ENCODE measurements around the gene POU2F1.

Gene POU2F1

DNA sequence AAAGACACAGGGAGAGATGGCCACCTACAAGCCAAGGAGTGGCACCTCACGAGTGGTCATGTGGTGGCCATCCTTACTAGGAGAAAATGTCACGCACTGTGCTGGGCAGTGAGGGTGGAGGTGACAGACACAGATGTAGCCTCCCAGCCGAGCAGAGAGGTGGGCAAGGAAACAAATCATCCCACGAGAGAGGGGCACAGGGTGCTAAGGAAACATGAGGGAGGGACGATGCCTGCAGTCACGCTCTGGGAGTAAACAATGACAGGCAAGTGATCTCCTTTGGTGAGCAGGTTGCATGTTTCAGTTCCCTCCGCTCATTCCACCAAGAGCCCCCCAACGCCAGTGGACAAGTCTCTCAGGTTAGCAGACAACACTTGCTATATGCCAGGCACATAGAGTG is 231.8 kb downstream of the POU2F1 start:
- FAIRE-seq: no peak

GRCh38 chr1:167453123-167453522 is 232.4 kb downstream of the POU2F1 start:
- FAIRE-seq: no peak

- FAIRE-seq: no peak
Observed at GRCh38 chr1:167454304-167454893, 233.7 kb downstream of the POU2F1 start.

GRCh38 chr1:167454894-167455785 is 234.5 kb downstream of the POU2F1 start:
- FAIRE-seq: no peak

- no peak for FAIRE-seq
Observed at GRCh38 chr1:167455786-167456446, 235.2 kb downstream of the POU2F1 start.

DNA sequence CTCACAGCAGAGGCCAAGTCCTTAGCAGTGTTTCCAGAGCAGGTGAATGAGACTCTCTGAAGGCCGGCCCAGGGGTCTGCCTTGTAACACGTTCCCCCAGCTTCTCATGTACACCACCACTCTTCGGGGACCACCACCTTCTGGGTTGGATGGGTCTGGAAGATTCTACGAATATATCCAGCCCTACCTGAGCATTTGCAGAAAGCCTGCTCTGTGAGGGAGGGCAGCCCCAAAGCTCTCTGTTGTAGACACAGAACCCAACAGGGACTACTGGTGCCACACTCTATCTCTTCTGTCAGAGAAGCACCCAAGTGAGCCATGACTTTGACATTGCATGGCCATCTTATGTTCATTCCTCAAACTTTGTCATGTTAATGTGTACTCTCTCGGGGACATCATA is 235.8 kb downstream of the POU2F1 start:
- FAIRE-seq: no peak

- FAIRE-seq: no peak
Observed at GRCh38 chr1:167456926-167457325, 236.2 kb downstream of the POU2F1 start.

DNA sequence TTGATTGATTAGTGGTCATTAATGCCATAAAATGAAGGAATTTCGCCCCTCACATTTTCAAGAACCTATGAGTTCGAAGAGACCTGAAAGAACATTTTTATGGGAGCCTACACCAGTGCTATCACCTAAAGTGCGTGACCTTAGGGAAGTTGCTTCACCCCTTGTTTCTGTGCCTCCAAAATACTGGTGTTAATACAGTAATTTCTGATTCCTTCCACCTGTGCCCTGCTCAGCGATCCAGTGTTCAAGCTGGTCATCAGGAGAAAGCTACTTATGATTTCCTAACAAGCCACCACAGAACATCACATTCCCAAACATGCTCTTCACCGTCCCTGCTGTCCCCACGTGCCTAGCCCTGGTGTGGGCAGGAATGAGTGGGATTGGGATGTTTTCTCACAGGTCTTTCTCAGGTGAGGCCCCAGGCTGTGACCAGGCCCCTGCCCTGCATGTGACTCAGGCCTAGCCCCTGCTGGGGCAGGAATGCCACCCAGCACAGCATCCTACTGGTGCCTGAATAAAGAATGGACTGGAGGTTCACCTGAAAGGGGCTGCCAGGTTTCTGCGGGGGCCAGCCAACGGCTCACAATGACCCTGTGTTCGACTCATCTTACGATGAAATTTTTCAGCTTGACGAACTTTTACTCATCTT is 237.4 kb downstream of the POU2F1 start:
- FAIRE-seq: no peak

DNA sequence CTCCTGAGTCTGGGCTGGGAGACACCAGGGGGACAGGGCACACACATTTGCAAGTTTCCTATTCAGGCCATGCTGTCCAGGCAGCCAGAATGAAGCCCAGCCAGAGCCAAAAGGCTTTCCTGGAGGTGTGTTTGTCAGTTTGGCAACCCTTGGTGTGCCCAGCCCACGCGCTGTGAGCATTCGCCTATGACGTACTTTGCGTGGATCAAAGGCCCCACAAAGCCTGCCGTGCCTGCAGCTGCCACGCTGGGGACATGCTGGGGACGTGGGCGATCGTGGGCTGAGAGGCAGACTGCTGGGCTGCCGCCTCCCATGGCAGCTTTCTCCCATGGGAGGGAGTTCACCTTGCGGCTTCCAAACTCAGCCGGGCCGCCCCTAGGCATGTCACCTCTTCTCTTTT is 240.2 kb downstream of the POU2F1 start:
- FAIRE-seq: no peak

DNA sequence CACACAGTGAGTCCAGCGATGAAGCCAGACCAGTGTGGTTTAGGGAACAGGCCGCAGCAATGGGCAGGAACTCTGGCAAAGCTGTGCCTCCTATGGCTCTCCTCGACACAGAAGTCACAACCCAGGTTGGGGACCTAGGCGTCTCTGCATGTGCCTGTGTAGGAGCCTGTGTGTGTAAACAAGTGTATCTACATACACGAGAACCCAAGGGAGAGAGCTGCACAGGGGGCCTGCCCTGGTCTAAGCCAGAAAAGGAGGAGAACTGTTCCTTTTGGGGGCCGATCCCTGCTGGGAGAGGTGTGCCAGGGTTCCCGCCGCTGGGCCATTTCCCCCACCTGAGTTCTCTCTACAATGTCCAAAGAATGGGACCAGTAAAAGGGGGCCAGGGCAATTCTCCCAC is 241.7 kb downstream of the POU2F1 start:
- no peak for FAIRE-seq

- FAIRE-seq: no peak
Observed at GRCh38 chr1:167463080-167463479, 242.4 kb downstream of the POU2F1 start.

- FAIRE-seq: no peak
Observed at GRCh38 chr1:167463875-167464575, 243.3 kb downstream of the POU2F1 start.

DNA sequence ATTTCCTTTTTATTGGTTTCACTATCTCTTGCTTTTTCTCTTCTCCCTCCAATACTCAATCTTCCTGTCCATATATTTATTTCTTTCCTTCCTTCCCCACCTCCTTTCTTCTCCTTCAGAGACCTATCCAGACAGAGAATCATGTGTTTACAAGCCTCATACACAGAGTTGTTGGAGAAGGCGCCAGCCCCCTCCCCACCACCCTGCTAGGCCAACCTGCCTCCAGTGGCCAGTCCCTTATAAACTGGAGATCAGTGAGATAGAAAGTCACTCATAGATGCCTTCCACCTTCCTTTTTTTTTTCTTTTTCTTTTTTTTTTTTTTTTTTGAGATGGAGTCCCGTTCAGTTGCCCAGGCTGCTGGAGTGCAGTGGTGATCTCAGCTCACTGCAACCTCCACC is 244.3 kb downstream of the POU2F1 start:
- FAIRE-seq: no peak

DNA sequence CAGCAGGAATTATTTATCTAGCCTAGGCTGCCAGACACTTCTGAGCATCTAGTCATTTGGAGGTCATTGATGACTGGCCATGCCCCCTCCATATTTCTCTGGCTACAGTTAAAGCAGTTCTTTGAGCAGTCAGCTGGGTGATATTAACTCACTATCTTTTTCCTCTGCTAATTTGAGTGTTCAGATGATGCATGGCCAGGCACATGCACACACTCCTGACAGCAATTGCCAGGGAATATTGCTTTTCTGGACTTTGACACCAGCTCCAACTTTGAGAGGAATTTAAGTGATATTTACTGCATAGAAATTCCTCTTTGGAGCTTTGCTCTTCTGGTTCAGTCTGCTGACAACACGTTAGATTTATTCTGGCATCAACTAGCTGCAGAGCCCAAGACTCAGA is 245.1 kb downstream of the POU2F1 start:
- FAIRE-seq: no peak

GRCh38 chr1:167467126-167467710 is 246.5 kb downstream of the POU2F1 start:
- no peak for FAIRE-seq

GRCh38 chr1:167467752-167468151 is 247.1 kb downstream of the POU2F1 start:
- FAIRE-seq: no peak

- no peak for FAIRE-seq
Observed at GRCh38 chr1:167469280-167469965, 248.7 kb downstream of the POU2F1 start.

GRCh38 chr1:167471568-167471967 is 250.9 kb downstream of the POU2F1 start:
- no peak for FAIRE-seq

DNA sequence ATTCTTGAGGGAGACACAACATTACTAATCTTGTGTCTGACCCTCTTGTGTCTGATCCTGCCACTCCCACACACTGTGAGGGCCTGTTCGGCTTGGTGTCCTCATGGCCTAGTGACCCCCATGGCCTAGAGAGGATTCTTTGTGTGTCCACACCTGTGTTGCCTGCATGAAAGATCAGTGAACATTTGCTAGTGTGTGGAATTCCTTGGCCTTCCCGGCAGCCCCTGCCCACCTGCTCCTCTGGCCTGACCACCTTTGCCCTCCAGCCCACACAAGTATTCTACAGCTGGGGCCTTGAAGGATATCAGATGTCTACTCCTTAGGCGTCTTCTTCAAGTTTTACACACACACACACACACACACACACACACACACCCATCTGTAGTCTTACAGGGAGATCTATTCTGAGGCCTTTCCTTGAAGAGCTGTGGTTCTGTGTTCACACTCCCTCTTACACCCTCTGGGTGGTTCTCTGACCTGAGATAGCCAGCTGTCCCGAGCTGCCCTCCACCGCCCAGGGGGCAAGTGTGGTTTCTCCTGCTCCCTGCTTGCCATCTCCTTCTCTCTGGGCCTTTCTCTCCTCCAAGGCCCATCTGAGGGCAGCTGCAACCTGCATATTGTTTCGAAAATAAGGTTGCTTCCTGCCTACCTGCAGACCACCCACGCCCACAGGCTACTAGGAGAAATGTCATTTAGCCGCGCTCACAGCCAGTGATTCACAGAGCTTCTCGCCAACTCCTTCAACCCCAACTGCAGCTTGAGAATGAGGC is 252.3 kb downstream of the POU2F1 start:
- no peak for FAIRE-seq

GRCh38 chr1:167473761-167474160 is 253.1 kb downstream of the POU2F1 start:
- no peak for FAIRE-seq

DNA sequence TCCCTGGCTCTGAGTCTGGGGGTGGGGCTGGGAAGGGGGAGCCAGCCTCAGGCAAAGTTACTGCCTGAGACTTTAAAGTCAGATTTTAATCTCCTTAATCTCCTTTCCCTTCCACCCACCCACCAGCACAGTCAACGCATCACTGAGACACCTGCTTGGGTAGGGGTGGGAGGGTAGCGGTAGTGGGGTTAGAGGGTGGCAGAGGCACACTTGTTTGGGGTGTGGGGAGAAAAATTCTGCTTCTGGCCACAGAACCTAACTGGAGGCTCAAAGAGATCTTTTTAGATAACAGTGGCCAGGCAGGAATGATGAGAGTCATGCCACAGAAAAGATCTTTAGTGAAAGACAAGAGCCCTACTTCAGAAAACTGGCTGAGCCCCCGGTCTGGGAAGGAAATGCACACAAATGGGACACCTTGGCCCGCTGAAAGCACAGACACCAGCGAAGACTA is 253.5 kb downstream of the POU2F1 start:
- no peak for FAIRE-seq

Measured in islet of Langerhans (tissue), 1 donor.